Measurements from ENCODE around the gene P2RY8.
"Not testable (repeated sequence)": the region's sequence is repeated elsewhere in the genome, so short reads cannot be mapped to it uniquely, and the experiment has no call there.

P2RY8 gene

DNA sequence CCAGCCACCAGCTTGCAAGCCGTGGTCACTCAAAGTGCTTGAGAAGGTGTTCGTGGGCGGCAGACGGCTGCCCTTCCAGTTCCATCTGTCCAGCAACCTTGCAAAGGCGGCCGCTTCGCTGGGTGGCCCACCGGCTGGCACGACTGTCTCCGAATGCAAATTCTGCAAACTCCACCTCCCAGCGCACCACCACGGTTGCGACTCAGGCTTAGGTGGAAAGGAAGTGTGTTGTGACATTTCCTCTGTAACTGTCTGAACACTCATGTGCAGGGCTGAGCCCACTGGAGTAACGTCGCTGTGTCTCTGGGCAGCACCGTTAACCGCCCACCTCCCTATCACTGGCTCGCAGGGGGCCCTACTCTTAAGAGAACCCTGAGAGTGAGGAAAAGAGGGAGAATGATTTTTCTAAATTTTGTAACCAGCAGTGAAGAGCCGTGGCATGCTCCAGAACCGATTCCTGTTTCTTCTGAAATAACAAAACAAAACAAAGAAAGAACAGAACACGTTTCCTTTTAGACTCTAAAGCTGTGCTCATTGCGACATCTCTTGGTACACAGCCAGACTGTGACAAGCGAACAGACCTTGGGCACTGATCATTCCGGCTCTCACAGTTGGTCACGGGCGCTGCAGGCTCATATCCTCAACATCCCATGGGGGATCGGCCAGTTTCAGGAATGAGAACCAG, at the start of gene P2RY8:
Gene P2RY8 (minus strand): TSS at position 155 of the 685 bp plus-strand sequence. CDS start 70,627 bp downstream, outside the sequence.
- peak; percentile 71 for DNase-seq

GRCh38 chrX:1584237-1585011, 47.4 kb upstream of the P2RY8 start:
- no peak for DNase-seq

GRCh38 chrX:1582686-1583437, 45.9 kb upstream of the P2RY8 start:
- peak; percentile 0 for DNase-seq

DNA sequence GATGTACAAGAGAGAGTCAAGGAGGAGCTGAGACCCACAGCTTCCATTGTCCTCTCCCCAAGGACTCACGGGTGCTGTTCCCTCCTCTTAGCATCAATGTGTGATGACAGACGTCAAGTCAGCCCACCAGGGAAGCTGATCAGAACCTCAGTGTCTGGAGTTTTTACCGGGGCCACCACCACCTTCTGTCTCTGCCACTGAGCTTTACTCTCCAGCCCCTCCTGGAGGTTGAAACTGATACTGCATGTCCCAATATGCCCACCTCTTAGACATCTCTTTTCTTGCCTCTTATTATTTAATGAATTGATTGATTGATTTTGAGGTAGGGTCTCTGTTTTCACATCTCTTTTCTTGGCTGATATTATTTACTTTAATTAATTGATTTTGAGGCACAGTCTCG, 44.1 kb upstream of the P2RY8 start:
- DNase-seq: no peak

DNA sequence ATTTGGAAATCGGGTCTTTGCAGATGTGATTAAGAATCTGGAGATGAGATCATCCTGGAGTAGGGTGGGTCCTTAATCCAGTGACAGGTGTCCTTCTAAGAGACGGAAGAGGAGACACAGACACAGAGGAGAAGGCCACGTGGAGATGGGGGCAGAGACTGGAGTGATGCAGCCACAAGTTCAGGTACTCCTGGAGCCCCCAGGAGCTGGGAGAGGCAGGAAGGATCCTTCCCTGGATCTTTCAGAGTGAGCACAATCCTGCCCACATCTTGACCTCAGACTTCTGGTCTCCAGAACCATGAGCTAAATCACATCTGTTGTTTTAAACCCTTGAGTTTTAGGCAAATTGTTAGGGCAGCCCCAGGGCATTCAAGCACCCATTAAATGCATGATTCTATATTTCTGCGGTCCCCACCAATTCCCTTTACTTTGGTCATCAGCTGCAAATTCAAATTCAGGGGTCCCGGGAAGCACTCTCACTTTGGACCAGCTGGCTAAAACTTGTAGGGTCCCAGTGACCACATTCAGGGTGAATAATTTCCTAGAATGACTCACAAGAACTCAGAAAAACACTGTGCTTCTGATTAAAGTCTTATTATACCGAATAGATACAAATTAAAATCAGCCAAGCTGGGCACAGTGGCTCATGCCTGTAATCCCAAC, 41.7 kb upstream of the P2RY8 start:
- DNase-seq: no peak

DNA sequence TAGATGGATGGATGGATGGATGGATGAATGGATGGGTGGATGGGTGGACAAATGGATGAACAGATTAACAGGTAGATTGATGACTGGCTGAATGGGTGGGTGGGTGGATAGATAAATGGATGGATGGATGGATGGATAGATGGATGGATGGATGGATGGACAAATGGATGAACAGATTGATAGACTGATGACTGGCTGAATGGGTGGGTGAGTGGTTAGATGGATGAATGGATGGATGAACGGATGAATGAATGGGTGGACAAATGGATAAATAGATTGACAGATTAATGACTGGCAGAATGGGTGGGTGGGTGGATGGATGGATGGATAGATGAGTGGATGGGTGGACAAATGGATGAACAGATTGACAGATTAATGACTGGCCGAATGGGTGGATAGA, 40.9 kb upstream of the P2RY8 start:
- no peak for DNase-seq

DNA sequence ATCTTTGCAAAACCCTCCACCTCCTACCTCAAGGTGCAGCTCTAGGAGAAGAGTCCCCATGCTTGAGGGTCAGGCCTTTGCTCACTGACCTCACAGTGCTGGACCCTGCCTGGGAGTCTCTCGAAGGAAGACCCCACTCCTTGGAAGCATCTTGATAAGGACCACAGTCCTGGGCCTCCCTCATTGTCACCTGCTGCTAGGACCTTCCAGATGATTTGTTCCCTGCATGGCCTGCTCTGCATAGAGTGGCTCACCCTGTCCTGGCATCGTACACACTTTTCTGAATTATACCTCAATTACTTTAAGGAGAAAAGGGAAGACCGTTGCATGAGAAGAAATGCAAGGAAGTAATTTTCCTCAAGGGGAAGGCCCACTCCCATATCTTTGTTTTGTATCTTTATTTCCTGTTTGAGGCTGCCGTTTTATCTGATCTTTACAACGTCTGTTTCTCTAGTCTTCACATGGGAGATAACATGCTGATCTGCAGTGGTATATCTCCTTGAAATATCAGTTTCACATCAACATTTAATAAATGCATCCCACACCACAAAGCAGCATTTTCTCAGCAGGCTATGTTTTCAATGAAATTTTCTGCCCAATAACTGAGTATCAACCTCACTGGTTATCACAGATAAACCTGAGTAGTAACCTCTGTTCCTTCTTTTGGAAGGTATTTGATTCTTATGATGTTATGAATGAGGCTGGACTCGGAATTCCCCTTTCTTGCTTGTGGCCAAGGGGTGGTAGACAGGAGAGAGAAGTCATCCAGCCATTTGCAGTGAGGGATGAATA, 39.4 kb upstream of the P2RY8 start:
- DNase-seq: no peak

GRCh38 chrX:1574181-1574580, 37.2 kb upstream of the P2RY8 start:
- DNase-seq: not testable (repeated sequence)

- no peak for DNase-seq
These were observed 28.0 kb upstream of the P2RY8 start for GRCh38 chrX:1564750-1565683.

- DNase-seq: not testable (repeated sequence)
These were observed 27.1 kb upstream of the P2RY8 start for GRCh38 chrX:1564077-1564476.

- no peak for DNase-seq
These were observed 24.2 kb upstream of the P2RY8 start for GRCh38 chrX:1561164-1561563.

GRCh38 chrX:1558761-1559468, 21.9 kb upstream of the P2RY8 start:
- no peak for DNase-seq

DNA sequence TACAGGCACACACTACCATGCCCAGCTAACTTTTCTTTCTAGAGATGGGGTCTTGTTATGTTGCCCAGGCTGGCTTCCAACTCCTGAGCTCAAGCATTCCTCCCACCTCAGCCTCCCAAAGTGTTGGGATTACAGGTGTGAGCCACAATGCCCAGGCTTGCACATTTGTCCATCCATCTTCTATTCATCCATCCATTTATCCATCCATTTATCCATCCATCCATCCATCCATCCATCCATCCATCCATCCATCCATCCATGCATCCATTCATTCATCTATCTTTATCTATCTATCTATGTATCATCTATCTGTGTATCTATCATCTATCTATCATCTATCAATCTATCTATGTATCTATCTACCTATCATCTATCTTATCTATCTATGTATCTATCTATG, 20.5 kb upstream of the P2RY8 start:
- not testable (repeated sequence) for DNase-seq

DNA sequence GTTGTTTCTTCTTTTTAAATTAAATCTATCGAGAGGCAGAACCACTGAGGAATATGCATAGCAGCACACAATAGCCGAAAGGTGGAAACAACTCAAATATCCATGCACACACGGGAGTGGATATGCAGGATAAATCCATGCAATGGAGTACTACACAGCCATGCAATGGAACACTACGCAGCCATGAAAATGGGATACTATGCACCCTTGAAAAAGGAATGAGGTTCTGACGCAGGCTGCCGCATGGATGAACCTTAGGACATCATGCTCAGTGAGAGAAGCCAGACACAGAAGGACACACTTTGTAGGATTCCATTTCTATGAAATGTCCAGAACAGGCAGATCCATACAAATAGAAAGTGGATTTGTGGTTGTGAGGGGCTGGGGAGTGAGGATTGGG, 18.4 kb upstream of the P2RY8 start:
- no peak for DNase-seq

GRCh38 chrX:1554469-1555210, 17.7 kb upstream of the P2RY8 start:
- no peak for DNase-seq

DNA sequence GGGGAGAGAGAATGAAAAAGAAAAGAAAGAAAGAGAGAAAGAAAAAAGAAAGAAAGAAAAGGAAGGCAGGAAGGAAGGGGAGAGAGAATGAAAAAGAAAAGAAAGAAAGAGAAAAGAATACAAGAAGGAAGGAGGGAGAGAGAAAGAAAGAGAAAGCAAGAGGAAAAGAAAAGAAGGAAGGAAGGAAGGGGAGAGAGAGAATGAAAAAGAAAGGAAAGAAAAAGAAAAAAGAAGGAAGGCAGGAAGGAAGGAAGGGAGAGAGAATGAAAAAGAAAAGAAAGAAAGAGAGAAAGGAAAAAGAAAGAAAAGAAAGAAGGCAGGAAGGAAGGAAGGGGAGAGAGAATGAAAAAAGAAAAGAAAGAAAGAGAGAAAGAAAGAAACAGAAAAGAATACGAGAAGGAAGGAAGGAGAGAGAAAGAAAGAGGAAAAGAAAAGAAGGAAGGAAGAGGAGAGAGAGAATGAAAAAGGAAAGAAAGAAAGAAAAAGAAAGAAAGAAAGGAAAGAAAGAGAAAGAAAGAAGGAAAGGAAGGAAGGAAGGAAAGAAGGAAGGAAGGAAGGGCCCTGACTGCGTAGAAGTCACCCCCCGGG, 15.1 kb upstream of the P2RY8 start:
- DNase-seq: no peak

- no peak for DNase-seq
These were observed 9.8 kb upstream of the P2RY8 start for GRCh38 chrX:1546691-1547251.

DNA sequence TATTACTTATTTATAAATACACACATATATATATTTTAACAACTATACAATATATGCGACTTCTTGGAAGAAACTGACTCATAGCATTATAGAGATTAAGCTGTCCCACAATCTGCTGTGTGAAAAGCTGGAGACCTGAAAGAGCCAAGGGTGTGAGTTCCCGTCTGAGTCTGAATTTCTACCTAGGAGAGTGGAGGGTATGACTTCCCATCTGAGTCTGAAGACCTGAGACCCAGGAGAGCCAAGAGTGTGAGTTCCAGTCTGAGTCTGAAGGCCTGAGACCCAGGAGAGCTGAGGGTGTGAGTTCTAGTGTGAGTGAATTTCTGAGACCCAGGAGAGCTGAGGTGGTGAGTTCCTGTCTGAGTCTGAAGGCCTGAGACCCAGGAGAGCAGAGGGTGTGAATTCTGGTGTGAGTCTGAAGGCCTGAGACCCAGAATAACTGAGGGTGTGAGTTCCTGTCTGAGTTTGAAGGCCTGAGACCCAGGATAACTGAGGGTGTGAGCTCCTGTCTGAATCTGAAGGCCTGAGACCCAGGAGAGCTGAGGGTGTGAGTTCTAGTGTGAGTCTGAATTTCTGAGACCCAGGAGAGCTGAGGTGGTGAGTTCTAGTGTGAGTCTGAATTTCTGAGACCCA, 8.9 kb upstream of the P2RY8 start:
- DNase-seq: no peak

All from SIG-M5 (cell line).